Astrocyte of the hippocampus (primary cell): ENCODE results near the gene SNX3.
A peak's percentile ranks its signal among the peaks of the same experiment; 100 is the strongest.
"Not testable (repeated sequence)": the region's sequence is repeated elsewhere in the genome, so short reads cannot be mapped to it uniquely, and the experiment has no call there.

Source experiments
- DNase-seq: peaks from one replicate; pipeline ENCODE4 v3.0.0; 2011; ENCODE audit warnings: low read depth, low spot score

SNX3 gene

DNA sequence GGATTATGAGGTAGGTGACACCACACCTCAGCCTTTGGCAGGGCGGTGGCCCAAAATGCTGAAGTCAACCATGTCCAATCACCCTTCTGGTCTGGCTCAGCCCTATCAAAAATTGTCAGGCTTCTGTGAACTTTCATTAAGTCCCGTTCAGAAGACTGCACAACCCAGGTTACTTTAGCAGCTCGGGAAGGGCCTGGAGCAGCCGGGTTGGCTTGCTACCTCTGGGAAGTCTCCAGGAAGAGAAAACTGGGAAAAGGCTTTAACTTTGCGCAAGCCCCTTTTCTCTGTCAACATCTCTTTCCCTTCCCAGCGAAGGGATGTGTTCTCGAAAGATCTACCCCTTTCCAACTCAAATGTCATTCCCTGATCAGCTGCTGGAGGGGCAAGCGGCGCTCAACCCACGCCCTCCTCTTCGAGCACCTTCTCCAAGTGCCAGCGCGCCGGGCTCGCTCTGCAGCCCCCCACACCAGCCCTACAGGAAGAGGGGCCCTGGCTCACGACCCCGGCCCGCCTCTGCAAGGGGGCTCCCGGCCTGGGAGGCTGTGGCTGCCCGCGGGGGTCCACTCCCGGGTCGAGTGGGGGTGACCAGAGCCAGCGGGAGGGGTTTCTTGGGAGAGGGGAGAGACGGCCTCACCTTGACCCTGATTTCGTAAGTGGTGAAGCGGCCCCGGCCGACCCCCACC lies 573 bp downstream of the SNX3 start:
- peak; percentile 65 for DNase-seq

DNA sequence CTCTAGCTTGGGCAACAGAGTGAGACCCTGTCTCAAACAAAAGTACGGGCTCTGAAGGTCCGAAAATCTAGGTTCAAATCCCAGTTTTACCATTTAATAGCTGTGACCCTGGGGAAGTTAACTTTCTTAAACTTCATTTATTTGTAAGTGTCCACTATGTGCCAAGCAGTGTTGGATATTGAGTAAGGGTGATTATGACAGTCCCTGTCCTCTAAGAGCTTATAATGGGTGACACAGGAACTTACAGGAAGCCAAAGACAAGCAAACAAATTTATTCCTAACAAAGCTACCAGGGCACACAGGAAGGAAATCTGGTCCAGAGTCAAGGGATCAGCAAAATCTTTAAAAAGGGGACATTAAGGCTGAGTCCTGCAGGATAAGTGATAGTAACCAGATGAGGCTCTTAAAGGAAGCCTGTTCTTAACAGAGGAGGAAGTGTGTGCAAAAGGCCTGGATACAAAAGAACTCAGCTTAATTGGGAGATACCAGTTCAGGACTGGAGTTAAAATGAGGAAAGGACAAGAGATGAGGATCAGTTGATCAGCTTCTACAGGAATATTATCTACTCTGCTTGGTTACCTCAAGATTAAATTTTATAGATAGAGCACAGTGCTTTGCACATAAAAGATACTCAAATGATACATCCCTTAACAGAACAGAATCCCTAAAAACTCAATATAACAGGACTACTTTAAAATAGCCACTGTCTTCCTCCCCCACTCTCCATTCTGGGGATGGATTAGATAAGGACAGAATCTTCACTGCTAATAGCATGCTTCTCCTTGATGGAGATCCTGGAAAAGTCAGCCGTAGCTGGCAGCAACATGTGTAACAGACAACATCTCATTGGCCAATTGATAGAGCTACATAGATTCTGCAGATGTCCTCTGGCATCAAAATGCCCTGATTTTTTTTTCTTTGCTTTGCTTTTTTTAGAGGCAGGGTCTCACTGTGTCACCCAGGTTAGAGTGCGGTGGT lies 6.1 kb downstream of the SNX3 start:
- DNase-seq = no peak

DNA sequence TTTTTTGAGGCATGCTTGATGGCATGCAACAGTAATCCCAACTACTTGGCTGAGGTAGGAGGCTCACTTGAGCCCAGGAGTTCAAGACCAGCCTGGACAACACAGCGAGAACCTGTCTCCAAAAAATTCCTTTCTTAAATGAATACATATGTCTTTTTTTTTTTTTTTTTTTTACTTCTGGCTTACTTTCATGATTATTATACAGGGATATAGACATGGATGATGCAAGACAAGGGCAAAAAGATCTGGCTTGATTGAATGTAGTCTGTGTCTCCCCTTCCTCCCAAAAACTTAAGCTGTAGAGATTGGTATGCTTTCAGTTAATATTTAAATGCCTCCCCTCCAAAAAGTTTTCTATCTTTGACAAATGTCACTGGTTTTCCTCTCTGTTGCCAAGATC lies 7.6 kb downstream of the SNX3 start:
- DNase-seq = no peak

DNA sequence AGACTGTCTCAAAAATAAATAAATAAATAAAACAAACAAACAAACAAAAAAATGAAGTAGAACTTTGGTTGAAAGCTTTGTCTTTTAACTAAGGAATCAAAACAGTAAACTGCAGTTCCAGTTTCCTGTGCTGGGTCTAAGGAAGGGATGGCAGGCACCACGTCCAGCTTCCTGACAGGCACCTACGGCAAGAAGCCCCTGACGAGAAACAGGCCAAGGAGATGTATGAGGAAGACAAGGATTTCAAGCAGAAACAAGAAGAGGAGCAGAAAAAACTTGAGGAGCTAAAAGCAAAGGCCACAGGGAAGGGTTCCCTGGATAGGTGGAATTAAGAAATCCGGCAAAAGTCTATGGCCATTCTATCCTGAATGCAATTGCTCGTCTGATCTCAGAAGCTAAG lies 8.8 kb downstream of the SNX3 start:
- DNase-seq = no peak

DNA sequence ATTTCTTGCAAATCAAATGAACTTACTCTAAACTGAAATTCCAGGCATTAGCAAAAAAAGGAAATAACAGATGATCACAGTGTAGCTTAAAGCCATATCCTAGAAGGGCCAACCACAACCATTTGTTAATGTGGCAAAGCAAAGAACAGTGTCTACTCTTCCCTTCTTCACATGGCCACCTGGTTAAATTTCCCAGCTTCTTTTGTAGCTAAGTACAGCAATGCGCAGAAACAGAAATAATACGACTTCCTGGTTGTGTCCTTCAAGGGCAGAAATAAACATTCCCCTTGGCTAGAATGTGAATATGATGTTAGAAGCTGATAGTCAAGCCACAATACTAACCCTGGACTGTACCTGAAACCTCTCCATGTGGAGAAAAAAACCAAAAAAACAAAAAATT lies 9.6 kb downstream of the SNX3 start:
- no peak for DNase-seq

DNA sequence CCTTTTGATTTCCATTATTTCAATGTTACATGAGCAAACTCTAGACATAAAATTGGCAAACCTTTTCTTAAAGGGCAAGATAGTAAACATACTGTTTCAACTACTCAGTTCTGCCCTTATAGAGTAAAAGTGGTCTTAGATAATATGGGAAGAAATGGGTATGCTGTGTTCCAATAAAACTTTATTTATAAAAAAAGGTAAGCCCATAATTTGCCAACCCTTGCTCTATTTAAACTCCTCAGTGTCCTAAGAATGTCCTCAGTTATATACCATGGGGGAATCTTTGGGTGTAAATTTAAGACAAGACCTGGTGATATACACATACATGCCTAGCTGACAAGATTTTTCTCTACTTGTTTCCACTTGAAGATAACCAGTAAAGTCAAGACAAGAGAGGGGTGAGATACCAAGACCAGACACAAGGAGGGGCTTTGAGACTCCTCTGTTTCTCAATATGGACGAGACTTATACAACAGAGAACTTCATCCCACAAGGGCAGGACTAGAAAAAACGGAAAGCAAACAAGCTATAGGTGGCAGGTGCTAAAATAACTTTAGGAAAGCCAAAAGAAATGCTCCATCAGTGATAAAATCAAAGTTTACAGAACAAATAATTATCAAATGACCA lies 10.5 kb downstream of the SNX3 start:
- DNase-seq = peak; percentile 18

DNA sequence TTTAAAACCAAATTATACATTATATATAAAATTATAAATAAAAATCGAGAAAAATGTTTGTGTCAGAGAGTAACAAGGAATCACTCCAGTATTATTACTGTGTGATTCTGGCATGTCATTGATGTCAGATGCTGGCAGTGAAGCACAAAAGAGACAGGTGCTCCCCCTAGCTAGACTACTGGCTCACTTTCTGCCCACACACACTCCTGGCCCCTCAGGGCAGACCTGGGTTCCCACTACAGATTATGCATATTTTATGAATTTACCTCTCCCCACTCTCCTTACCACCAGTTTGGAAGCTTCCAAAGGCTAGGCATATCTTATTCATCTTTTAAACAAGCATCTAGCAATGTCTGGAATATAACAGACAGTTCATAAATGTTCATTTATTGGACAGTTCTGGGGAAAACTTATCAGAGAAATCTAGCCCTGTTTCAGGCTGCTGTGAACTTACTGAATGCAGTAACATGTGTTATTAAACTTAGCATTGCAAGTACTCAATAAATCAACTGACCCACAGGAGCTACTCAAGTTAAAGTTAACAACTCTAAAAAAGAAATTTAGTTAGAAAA lies 12.8 kb downstream of the SNX3 start:
- no peak for DNase-seq

DNA sequence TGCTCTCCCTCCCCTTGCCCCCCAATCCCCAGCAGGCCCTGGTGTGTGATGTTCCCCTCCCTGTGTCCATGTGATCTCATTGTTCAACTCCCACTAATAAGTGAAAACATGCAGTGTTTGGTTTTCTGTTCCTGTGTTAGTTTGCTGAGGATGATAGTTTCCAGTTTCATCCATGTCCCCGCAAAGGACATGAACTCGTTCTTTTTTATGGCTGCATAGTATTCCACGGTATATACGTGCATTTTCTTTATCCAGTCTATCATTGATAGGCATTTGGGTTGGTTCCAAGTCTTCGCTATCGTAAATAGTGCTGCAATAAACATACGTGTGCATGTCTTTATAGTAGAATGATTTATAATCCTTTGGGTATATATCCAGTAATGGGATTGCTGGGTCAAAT lies 15.7 kb downstream of the SNX3 start:
- not testable (repeated sequence) for DNase-seq

DNA sequence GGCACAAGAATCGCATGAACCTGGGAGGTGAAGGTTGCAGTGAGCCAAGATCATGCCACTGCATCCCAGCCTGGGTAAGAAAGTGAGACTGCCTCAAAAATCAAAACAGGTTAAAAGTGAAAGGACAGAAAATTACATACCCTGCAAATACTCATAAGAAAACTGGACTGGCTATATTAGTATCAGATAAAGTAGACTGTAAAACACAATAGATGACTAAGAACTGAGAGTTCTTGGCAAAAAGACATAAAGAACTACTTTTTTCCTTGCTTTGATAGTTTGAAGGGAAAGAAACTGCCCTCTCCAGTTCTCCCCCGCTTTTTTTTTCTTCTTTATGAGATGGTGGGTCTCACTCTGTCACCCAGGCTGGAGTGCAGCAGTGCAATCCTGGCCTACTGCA lies 17.0 kb downstream of the SNX3 start:
- DNase-seq = no peak

DNA sequence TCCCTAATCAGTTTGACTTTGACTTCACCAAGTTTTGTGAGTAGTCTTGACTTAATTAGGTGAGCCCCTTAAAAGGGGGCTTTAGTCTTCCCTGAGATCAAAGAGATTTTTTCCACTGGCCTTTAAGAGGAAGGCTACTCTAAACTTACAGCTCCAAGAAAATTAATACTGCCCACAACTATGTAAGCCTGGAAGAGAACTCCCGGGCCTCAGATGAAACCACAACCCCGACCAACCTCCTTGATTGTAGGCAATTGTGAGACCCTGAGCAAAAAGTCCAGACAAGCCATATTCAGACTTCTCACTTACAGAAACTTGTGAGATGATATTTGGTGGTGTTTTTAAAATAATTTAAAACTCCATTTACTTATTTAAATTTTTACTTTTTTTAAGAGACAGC lies 18.1 kb downstream of the SNX3 start:
- peak; percentile 55 for DNase-seq

DNA sequence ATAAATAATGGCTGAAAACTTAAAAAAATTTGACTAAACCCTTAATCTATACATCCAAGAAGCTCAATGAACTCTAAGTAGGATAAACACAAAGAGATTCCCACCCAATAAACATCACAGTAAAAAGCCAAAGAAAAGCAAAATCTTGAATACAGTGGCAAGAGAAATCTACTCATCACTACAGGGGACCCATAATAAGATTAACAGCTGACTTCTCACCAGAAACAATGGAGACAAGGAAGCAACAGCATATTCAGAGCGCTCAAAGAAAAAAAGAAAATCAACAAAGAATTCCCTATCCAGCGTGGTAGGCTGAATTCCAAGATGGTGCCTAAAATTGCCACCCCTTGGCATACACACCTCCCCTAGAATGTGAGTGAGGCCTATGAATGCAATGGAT lies 18.6 kb downstream of the SNX3 start:
- no peak for DNase-seq

DNA sequence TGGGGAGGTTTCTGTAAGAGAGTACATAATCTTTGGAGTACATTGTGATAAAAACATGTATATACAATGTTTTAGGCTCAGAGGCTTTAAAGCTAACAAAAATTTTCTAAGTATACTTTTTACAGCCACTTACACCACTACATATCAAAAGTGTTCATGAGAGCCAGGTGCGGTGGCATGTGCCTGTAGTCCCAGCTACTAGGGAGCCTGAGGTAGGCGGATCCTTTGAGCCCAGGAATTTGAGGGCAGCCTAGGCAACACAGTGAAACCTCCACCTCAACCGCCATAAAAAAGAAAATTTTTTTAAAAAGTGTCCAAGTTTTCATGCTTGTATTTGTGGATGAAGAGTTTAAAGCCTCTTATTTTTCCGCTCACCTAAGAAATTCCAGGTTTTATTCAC lies 22.5 kb downstream of the SNX3 start:
- no peak for DNase-seq

DNA sequence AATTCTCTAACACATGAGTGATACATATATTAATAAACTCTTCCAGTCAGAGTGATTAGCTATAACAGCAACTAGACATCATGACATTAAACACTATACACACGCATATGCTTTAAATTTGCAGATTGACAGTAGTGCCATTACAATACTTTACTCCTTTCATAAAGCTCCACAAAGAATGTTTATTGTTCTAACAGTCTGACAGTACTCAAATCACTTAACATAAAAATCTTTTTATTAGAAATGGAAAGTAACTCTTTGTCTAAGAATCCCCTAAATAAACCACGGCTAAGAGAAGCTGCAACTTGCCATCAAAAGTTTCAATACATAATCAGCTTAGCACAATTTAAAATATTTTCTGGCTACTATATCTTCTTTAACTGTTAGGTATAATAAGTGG lies 24.0 kb downstream of the SNX3 start:
- DNase-seq = no peak

DNA sequence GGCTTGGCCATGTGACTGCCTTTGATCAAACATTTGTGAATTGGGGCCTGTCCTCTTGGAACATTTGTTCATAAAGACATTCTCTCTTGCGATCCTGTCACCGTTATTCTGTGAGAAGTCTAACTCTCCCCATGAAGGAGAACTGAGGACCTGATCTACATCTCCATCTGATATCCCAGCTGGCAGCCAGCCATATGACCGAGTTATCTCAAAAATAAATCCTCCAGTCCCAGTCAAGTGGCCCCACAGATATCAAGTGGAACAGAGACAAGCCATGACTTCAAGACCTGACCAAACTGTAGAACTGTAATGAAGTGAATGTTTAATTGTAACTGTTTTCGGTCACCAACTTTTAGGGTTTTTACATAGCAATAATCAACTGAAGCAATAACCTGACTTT lies 25.7 kb downstream of the SNX3 start:
- DNase-seq = no peak

DNA sequence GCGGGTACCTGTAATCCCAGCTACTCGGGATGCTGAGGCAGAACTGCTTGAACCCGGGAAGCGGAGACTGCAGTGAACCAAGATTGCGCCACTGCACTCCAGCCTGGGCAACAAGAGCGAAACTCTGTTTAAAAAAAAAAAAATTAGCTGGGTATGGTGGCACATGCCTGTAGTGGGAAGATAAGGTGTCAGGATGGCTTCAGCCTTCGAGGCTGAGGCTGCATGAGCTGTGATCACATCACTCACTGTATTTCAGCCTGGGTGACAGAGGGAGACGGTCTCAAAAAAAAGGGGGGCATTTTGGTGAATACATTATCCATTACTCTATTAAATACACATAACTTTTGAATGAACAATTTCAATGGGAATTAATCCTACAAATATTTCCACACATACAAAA lies 32.4 kb downstream of the SNX3 start:
- no peak for DNase-seq

DNA sequence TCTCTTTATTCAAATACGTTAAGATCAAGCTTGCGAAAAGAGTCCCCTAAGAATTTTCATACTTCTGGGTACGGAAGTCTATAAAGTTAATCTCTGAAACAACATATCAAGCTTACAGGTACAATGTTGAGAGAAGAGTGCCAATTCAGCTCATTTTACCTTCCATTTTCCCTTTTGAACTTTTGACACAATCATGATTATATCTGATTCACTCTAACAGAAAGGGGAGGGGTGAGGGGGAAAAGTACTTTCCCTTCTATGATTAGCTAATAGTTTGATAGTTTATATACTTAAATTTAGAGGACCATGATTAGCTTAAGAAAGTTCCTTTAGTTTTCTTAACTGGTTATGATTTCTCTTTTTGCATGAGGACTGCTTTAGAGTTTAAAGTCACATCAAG lies 33.5 kb downstream of the SNX3 start:
- no peak for DNase-seq

DNA sequence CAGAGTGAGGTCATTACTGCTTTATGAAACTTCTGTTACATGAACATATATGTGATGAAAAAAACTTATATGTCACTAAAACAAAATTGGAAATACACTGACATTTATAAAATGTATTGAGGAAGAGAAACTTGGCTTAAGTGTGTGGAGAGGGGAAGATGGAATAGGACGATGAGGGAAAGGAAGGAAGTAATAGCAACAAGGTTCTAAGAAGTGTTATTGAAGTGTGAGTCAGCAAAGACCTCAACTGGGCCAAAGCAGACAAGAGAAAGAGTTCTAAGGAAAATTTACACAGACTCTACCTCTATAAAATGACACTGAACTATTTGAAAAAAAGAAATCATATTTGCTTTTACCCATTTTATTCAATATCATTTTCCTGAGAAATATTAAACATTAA lies 38.3 kb downstream of the SNX3 start:
- DNase-seq = no peak

DNA sequence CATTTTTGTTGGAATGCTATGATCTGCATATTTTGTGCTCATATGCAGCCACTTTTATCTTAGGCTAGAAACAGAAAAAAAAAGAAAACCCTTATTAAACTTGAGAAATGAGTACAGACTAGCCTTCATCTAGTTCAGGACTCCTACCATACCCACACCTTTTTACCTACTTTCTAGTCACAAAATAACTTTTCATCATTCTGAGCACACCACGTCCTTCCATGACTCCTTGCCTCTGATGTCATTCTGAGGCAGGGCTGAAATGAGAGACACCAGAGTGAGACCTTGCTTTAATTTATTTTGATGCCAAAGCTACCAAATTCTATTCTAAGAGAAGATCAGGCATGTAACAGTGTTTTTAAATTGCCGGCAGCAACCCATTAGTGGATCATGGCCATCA lies 38.8 kb downstream of the SNX3 start:
- no peak for DNase-seq

DNA sequence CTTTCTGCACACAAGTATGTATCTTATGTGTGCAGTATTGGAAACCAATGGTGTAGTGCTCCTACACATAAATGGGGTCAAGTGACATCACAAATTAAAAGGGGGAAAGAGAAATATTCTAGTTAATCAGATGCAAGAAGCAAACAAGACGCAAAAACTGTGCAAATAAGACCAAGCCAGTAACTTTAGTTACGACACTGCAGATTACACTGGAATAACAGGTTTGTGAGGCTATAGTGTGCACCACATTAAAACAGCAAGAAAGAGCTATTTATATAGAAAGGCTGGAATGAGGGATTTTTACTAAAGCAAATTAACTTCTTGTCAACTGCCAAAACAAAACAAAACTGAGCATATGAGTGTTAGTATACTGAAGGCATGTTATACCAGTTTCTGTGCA lies 49.2 kb downstream of the SNX3 start:
- DNase-seq = no peak

DNA sequence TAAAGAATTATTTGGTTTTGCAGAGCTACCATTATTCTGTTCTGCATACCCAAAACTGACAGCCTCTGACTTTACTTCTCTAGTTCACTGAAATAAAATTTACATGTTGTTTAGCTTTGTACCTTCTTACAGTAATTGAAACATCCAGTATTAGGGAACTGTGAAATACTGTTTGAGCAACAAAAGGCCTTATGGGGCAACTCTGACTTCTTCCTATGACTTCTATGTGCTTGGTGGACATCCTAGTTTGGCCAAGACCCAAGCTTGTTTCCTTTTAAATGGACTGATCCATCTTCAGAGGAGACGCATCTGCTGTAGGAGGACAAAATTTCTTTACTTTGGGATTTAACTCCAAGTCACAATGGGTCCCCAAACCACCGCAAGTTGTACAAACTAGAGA lies 50.3 kb downstream of the SNX3 start:
- no peak for DNase-seq

DNA sequence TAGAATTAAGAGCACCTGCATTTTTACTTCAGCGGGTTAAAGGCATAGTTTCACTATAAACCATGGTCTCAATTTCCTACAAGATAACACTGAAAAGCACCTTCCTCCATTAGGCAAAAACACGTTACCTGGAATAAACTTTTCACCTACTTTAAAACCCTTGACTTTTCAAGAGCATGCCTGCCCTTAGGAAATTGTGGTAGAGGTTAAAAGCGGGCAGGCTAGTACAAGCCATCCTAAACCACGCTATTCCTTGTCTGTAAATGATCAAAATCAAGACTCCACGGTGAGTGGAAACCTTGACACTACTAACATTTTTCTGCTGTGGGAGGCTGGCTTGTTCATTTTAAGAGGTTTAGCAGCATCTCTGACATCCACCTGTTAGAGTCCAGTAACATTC lies 51.1 kb downstream of the SNX3 start:
- no peak for DNase-seq

DNA sequence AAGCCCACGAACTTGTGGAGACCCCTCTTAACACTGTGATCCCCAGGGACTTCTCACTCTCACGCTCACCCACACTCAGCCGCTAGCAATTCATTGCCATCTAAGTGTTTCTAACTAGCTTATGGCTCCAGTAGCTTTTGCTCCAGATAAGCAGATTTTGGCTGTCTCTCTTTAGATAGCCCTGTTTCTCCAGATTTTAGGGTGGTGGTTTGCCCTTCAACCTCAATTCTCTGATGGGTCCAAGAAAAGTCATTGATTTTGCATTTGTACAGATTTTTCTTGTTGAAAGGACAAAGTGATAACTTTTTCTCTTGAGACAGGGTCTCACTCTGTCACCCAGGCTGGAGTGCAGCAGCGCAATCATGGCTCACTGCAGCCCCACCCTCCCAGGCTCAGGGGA lies 53.8 kb downstream of the SNX3 start:
- DNase-seq = no peak
